A673 (cell line): ENCODE results near the gene RAP2B.

ENCODE experiments used
- EZH2 ChIP-seq: fragments of 200-600 bp; sonication (generic); IDR thresholded peaks from 2 replicates; pipeline ENCODE4 v1.6.1; 2017; ENCODE audit warnings: borderline replicate concordance, low read depth, mild to moderate bottlenecking, mixed read lengths, antibody characterized with exemption, low read length; ENCODE audit not compliant: poor library complexity, severe bottlenecking
- TF ChIP-seq, protein P1 (sequence below): fragments of 300-800, 200-600 bp; sonication (generic); conservative IDR thresholded peaks from 2 replicates; pipeline ENCODE4 v1.5.1; 2017; ENCODE audit warnings: low read depth, mild to moderate bottlenecking, antibody characterized with exemption, low read length, moderate library complexity, mixed read lengths

DNA sequence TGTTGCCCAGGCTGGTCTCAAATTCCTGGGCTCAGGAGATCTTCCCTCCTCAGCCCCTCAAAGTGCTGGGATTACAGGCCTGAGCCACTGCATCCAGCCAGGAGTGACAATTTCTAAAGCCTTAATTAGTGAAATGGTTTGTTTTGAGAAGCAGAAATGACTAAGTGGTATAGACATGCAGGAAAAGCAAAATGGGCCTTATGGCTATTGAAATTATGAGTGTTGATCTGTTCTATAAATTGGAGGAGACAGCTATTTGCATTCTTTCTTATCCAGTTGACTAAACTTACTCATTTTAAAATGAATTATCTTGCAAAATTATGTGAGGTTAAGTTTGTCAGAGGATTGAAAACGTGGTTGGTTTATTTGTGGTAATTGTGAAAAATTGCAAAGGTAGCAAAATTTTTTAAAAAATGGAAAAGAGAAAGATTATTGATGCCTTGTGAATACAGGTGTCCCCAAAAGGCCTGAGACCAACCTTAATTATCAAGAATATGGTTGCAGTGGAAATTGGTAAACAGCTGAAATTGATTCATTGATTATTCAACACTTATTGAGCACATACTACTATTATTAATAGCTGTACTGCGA is 7.9 kb downstream of the RAP2B start:
- TF ChIP-seq, protein P1, sequence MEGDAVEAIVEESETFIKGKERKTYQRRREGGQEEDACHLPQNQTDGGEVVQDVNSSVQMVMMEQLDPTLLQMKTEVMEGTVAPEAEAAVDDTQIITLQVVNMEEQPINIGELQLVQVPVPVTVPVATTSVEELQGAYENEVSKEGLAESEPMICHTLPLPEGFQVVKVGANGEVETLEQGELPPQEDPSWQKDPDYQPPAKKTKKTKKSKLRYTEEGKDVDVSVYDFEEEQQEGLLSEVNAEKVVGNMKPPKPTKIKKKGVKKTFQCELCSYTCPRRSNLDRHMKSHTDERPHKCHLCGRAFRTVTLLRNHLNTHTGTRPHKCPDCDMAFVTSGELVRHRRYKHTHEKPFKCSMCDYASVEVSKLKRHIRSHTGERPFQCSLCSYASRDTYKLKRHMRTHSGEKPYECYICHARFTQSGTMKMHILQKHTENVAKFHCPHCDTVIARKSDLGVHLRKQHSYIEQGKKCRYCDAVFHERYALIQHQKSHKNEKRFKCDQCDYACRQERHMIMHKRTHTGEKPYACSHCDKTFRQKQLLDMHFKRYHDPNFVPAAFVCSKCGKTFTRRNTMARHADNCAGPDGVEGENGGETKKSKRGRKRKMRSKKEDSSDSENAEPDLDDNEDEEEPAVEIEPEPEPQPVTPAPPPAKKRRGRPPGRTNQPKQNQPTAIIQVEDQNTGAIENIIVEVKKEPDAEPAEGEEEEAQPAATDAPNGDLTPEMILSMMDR, result no peak
- no peak for TF ChIP-seq EZH2
